ENCODE data around the gene CDC25B. TPM values are rescaled to one million over a fixed set of nuclear protein-coding genes. Genes with fewer than 3 reads are reported as not detected.
"Not testable (repeated sequence)": the region's sequence is repeated elsewhere in the genome, so short reads cannot be mapped to it uniquely, and the experiment has no call there.

Gene CDC25B
- polyA plus RNA-seq, 4 donors = 33.7 to 43.1 (median 38.4) TPM

DNA sequence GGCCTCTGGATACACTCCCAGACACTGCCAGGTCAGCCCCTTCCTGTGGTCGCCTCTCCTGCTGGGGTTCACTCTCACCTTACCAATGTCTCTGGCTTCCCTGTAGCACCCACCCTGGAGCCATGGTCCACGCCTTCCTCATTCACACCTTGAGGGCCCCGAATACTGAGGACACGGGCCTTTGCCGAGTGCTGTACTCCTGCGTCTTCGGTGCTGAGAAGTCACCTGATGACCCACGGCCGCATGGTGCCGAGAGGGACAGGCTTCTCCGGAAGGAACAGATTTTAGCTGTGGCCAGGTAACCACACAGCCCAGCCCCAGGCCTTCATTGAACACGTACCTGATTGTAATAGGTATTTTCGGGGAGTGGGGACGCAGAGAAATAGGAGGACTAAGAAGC lies 25.9 kb downstream of the CDC25B start:
- no peak for DNase-seq (ENCODE audit: low read depth in 4 of 4, low spot score in 3 of 4)

DNA sequence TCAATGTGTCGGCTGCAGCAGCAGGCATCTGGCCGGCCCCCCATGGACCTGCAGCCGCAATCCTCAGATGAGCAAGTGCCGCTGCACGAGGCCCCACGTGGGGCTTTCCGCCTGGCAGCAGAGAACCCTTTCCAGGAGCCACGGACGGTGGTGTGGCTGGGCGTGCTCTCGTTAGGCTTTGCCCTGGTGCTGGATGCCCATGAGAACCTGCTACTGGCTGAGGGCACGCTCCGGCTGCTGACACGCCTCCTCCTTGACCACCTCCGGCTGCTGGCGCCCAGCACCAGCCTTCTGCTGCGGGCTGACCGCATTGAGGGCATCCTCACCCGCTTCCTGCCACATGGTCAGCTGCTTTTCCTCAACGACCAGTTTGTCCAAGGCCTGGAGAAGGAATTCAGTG lies 27.8 kb downstream of the CDC25B start:
- DNase-seq (ENCODE audit: low read depth in 4 of 4, low spot score in 3 of 4) = no peak

DNA sequence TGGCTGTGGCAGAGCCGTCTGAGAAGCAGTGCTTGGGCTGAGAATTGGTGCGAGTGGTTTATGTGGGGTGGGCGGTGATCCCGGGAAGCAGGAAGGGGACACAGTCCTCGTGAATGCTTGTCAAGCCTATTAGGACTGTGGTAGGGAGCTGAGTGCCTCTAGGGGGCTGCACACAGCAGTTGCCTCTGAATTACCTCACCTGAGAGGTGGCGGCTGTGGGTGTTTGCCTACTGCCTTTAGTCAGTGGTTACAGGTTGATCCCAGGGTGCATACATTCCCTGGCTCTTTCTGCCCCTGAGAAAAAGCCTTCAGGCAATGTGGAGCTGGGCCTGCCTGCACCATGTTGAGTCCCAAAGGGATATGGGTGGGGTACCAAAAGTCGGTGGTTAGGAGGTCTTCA lies 29.4 kb downstream of the CDC25B start:
- no peak for DNase-seq (ENCODE audit: low read depth in 4 of 4, low spot score in 3 of 4)

DNA sequence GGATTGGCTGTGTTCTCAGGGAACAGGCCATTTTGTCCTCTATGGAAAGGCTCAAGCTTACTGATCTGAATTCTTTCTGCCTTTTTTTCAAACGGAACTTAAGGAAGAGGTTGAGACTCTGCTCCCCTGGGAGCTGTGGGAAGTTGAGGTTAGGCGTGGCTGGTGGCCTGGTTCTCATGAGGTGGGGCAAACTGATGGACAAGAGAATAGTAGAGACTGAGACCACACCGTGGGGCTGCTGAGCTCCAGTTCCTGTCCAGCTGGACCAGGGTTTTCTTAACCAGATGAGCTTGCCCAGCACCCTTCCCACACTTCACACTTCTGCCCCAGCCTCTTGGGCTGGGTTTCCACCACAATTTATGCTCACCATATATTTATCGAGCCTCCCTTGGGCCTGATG lies 30.3 kb downstream of the CDC25B start:
- DNase-seq (ENCODE audit: low read depth in 4 of 4, low spot score in 3 of 4) = no peak

DNA sequence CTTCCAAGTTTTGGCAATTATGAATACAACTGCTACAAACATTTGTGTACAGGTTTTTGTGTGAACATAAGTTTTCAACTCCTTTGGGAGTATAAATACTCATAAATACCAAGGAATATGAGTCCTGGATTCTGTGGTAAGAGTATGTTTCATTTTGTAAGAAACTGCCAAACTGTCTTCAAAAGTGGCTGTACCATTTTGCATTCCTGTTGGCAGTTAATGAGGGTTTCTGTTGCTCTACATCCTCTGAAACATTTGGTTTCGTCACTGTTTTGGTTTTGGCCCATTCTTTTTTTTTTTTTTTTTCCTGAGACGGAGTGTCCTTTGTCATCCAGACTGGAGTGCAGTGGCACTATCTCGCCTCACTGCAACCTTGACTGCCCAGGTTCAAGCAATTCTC lies 32.7 kb downstream of the CDC25B start:
- DNase-seq (ENCODE audit: low read depth in 4 of 4, low spot score in 3 of 4) = no peak

DNA sequence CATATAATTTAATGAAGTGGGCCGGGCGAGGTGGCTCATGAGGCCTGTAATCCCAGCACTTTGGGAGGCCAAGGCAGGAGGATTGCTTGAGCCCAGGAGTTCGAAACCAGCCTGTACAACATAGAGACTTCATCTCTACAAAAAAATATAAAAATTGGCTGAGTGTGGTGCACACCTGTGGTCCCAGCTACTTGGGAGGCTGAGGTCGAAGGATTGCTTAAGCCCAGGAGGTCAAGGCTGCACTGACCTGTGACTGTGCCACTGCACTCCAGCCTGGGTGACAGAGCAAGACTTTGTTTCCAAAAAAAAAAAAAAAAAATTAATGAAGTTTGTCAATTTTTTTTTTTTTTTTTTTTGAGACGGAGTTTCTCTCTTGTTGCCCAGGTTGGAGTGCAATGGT lies 33.8 kb downstream of the CDC25B start:
- not testable (repeated sequence) for DNase-seq (ENCODE audit: low read depth in 4 of 4, low spot score in 3 of 4)

DNA sequence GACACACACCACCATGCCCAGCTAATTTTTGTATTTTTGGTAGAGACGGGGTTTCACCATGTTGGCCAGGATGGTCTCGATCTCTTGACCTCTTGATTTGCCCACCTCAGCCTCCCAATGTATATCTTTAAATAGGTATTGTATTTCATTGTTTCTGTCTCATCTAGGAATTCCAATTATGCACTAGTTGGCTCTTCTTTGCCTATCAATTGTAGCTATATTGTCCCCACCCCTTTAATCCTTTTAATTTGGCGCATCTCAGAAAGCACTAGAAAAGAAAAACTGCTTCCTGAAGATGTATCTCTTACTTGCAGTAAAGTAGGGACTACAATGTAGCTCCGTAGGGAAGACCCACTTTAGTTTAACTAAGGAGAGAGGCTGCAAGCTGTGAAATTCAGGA lies 40.0 kb downstream of the CDC25B start:
- no peak for DNase-seq (ENCODE audit: low read depth in 4 of 4, low spot score in 3 of 4)

DNA sequence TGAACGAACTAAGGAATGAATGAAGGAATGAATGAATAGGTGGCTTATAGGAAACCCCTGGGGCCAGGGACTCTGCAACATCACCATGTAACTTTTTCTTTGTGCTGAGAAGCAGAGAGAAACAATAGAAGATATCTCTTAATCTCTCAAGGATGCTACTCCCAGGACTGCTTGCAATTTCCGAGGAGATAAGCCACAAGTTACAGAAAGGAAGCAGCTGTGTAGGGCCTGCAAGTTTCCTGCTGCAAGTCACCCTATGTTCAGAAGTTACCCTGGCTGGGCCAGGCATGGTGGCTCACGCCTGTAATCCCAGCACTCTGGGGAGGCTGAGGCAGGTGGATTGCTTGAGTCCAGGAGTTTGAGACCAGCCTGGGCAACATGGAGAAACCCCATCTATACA lies 43.2 kb downstream of the CDC25B start:
- no peak for DNase-seq (ENCODE audit: low read depth in 4 of 4, low spot score in 3 of 4)

DNA sequence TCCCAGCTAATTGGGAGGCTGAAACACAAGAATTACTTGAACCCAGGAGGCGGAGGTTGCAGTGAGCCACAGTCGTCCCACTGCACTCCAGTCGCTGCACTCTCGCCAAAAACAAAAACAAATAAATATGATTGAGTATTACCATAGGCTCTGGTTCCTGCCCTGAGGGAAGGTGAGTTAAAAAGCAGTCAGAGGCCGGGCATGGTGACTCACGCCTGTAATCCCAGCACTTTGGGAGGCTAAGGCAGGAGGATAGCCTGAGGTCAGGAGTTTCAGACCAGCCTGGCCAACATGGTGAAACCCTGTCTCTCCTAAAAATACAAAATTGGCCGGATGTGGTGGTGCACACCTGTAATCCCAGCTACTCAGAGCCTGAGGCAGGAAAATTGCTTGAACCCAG lies 44.1 kb downstream of the CDC25B start:
- DNase-seq (ENCODE audit: low read depth in 4 of 4, low spot score in 3 of 4) = not testable (repeated sequence)

DNA sequence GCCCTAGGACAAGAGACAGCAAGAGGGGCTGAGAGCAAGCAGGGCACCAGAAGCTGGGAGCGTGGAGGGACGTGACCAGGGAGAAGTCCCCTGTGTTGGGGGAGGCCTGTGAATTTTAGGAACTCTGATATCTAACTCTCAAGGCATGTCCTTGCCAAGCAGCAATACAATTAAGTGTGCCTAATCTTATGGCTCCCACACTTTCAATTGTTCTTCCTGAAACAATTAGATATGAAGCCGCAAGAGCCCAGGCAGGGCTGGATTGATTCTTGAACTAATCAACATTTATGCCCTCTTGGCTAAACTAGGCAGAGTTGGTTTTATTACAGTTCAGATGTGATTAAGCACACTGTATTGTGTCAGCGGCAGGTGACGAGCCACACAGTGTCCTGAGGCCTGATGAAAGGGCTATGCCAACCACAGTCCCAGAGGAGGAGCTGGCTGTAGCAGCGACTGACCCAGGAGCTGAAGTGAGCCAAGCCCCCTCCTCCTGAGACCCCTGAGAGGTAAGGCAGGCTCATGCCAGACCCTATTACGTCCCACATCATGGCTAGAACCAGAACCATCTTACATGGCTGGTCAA lies 46.3 kb downstream of the CDC25B start:
- no peak for DNase-seq (ENCODE audit: low read depth in 4 of 4, low spot score in 3 of 4)

DNA sequence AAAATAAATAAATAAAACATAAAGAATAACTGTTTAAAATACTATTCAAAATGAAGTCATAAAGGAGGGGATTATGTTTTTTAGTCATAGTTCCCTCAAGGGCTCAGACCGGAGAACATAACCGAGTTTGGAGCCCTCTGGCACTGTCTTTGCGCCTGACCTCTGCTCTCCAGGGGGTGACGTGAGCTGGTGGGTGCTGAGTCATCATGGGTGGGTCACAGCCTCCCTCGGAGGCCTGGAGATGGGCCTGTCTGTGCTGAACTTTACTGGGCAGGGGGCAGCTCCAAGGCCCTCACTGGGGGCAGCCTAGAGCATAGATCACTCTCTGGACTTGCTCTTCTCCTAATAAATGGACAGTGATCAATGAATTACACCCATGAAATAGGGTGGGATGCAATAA lies 47.4 kb downstream of the CDC25B start:
- DNase-seq (ENCODE audit: low read depth in 4 of 4, low spot score in 3 of 4) = no peak

DNA sequence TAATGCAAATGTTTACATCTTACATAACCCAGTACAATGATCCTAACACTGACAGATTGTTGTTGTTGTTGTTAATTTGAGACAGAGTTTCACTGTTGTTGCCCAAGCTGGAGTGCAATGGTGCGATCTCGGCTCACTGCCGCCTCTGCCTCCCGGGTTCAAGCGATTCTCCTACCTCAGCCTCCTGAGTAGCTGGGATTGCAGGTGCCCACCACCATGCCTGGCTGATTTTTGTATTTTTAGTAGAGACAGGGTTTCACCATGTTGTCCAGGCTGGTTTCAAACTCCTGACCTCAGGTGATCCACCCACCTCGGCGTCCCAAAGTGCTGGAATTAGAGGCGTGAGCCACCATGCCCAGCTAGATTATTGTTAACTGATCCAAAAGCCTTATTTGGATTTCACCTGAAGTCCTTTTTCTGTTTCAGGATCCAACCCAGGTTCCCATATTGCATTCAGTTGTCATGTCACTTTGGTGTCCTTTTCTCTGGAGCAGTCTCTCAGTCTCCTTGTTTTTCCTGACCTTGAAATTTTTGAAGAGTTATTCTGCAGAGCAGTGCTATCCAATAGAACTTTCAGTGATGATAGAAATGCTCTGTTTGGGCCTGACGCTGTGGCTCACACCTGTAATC lies 48.0 kb downstream of the CDC25B start:
- not testable (repeated sequence) for DNase-seq (ENCODE audit: low read depth in 4 of 4, low spot score in 3 of 4)

DNA sequence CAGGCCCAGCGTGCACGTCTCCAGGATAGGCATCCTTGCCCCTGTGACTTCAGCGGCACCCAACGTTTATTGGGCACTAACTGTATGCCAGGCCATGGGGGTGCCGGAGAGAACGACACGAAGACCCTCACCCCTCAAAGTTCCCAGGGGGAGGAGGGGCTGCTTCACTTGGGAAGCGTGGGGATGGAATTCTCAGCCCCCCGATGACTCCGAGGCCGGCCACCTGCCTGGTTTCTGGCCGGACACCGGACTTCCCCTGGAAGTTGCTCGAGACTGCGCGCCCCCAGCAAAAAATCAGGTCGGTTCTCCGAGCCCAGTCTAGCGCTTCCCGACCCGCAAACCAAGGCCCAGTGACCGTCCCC lies 50.2 kb downstream of the CDC25B start:
- no peak for DNase-seq (ENCODE audit: low read depth in 4 of 4, low spot score in 3 of 4)

DNA sequence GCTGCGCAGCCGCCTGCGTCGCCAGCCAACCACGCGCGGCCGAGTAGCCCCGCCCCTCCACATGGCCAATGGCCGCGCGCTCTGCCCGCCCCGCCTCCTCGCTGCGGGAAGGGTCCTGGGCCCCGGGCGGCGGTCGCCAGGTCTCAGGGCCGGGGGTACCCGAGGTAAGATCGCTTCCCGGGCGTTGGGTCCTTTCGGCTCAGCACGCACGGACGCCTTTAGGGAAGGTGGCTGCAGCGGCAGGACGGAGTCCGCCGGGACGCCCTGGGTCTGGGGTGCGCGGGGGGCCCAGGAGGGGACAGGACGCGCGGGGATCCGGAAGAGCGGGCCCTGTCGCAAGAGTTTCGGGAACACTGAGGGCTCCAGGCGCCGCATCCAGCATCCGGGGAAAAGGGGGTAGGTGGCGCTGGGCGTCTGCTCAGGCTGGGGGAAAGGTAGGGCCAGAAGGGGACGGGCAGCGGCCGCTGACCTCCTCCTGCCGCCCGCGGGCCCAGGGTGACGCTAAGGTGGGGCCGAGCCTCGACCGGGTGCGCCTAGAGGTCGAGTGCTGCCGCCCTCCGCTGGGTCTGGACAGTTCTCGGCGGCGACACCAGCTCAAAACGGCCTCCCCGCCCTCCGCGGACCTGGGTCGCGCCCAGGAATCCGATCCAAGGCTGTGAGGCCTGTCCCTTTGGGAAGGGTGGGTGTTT lies 50.8 kb downstream of the CDC25B start, which contains the start of gene MAVS:
Gene MAVS, plus strand, starts transcription at position 95 of the 689 bp plus-strand sequence. CDS start 7,791 bp downstream, outside the sequence.
- DNase-seq (ENCODE audit: low read depth in 4 of 4, low spot score in 3 of 4) = peak; percentile 69 to 78 (median 75)

DNA sequence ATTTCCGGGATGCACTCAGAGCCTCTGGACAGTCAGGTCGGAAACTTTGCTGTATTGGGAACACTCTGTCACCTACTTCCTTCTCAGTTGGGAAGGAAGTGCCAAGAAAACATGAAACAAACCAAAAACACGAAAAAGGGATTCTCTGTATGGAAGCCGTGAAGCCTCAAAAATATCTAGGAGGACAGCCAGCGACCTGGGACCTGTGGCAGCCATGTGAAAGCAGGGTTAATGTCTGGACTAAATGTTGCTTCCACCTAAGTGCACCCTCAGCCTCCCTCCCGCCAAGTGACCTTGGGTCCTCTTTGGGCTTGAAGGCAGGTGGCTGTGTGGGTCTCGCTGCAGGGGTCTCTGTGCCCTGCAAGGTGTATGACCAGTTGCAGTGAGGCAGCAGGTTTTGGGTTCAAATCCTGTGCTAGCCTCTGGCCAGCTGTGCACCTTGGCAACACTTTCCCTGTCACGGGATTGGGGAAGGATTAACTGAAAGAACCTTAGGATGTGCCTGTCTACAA lies 51.4 kb downstream of the CDC25B start:
- DNase-seq (ENCODE audit: low read depth in 4 of 4, low spot score in 3 of 4) = no peak

DNA sequence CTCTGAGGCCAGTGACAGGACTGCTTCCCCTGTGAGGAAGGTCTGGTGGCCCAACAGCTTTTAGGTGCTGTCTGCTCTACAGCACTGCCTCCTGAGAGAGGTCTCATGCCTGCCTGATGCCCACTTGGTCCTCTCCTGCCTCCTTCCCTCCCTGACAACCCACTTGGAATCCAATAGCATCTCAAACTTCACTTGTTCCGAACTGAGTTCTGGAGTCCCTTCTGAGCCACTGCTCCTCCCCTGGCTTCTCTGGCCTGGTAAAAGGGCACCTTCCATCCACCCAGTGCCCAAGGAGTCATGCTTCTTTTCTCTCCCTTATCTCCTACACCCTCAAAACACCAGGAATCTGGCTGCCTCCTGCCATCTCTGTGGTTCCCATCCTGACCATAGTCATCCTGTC lies 52.5 kb downstream of the CDC25B start:
- DNase-seq (ENCODE audit: low read depth in 4 of 4, low spot score in 3 of 4) = no peak

DNA sequence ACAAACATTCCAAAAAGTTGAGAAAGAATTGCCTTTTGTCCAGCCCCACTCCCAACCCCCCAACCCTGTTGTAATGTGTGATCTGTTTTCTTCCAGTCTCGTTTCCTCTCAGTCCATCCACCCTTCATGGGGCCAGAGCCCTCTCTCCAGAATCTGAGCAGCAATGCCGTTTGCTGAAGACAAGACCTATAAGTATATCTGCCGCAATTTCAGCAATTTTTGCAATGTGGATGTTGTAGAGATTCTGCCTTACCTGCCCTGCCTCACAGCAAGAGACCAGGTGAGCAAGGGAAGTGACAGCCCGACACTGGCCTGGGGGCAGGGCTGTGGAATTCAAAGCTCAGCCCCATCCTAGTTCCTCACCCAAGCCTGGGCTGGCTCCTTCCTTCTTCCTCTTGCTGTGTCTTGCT lies 58.4 kb downstream of the CDC25B start:
- no peak for DNase-seq (ENCODE audit: low read depth in 4 of 4, low spot score in 3 of 4)

Other genes with a start within 250 kb of the CDC25B start
- gene GFRA4, start 132.9 kb upstream of the CDC25B start, polyA plus RNA-seq (ENCODE audit: insufficient read length in 4 of 4) = under 1 TPM in 2 of 4 donors, not detected in 2; 0.13 to 0.20 TPM
- 10 to 100 TPM in 1 of 4 donors, 1 to 10 TPM in 3; 6.5 to 10.5 (median 8.8) TPM for gene ADAM33, start 114.3 kb upstream of the CDC25B start, polyA plus RNA-seq (ENCODE audit: insufficient read length in 4 of 4)
- gene SIGLEC1, start 83.7 kb upstream of the CDC25B start, polyA plus RNA-seq (ENCODE audit: insufficient read length in 4 of 4) = 1 to 10 TPM in 1 of 4 donors, under 1 TPM in 3; 0.51 to 1.3 (median 0.76) TPM
- gene HSPA12B, start 63.6 kb upstream of the CDC25B start, polyA plus RNA-seq (ENCODE audit: insufficient read length in 4 of 4) = 10 to 100 TPM; 13.3 to 19.0 (median 14.6) TPM
- gene ADISSP, start 28.6 kb upstream of the CDC25B start, polyA plus RNA-seq (ENCODE audit: insufficient read length in 4 of 4) = 10 to 100 TPM; 19.7 to 26.8 (median 24.1) TPM
- gene SPEF1, start 14.9 kb upstream of the CDC25B start, polyA plus RNA-seq (ENCODE audit: insufficient read length in 4 of 4) = 1 to 10 TPM; 1.3 to 3.1 (median 1.7) TPM
- gene CENPB, start 9.6 kb upstream of the CDC25B start, polyA plus RNA-seq (ENCODE audit: insufficient read length in 4 of 4) = 10 to 100 TPM; 37.3 to 52.2 (median 40.1) TPM
- gene AP5S1, start 24.2 kb downstream of the CDC25B start, polyA plus RNA-seq (ENCODE audit: insufficient read length in 4 of 4) = 10 to 100 TPM in 2 of 4 donors, 1 to 10 TPM in 2; 8.5 to 11.3 (median 9.9) TPM
- gene MAVS, start 50.5 kb downstream of the CDC25B start, polyA plus RNA-seq (ENCODE audit: insufficient read length in 4 of 4) = 10 to 100 TPM; 24.7 to 29.8 (median 26.6) TPM
- 10 to 100 TPM; 30.9 to 41.2 (median 33.8) TPM for gene PANK2, start 93.1 kb downstream of the CDC25B start, polyA plus RNA-seq (ENCODE audit: insufficient read length in 4 of 4)
- 10 to 100 TPM; 20.0 to 26.4 (median 22.5) TPM for gene RNF24, start 219.2 kb downstream of the CDC25B start, polyA plus RNA-seq (ENCODE audit: insufficient read length in 4 of 4)